GM21390 (cell line): ENCODE data around the gene CNTROB.

Source experiments
- ATAC-seq: cut with Tn5 transposase; IDR thresholded peaks from one replicate; pipeline ENCODE4 v1.9.1; 2021; ENCODE audit not compliant: unreplicated experiment

The CNTROB gene

DNA sequence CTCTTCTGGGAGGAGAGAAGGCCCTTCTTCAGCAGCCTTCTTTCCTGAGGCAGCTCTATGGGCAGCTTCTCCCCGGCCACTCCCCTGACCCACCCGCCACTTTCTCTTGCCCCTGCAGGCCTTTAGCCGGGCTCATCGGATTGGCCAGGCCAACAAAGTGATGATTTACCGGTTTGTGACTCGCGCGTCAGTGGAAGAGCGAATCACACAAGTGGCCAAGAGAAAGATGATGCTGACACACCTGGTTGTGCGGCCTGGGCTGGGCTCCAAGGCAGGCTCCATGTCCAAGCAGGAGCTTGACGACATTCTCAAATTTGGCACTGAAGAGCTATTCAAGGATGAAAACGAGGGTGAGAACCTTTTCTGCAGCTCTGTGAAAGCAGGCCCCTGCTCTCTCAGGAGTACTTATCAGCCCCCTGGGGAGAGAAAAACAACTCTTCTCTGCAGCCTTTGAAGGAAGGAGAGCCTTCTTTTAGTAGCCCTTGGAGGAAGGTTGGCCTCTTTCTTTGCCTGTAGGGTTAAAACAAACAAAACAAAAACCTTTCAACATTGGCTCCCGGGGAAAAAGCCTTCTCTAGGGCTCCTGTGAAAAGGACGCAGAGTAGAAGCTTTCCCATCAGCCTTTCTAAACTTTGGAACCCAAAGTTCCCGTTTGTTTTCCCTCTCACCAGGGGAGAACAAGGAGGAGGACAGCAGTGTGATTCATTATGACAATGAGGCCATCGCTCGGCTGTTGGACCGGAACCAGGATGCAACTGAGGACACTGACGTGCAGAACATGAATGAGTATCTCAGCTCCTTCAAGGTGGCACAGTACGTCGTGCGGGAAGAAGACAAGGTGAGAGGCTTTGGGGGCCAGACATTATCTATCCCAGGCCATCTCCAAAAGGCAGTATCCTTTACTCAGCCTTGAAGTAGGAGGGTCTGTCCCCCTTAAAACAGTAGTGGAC, 28.6 kb upstream of the CNTROB start:
- ATAC-seq, result no peak

DNA sequence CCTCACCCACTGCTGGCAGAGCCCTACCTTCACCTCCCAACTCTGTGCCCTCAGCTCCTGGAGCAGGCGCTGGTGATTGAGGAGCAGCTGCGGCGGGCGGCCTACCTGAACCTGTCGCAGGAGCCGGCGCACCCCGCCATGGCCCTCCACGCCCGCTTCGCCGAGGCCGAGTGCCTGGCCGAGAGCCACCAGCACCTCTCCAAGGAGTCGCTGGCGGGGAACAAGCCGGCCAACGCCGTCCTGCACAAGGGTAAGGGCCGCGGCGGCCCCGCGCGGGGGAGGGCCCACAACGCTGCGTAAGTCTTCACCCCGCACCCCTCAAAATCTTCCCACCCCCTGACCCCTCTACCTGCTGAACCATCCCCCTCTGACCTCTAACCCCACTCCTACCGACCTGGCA, 22.9 kb upstream of the CNTROB start:
- no peak for ATAC-seq

DNA sequence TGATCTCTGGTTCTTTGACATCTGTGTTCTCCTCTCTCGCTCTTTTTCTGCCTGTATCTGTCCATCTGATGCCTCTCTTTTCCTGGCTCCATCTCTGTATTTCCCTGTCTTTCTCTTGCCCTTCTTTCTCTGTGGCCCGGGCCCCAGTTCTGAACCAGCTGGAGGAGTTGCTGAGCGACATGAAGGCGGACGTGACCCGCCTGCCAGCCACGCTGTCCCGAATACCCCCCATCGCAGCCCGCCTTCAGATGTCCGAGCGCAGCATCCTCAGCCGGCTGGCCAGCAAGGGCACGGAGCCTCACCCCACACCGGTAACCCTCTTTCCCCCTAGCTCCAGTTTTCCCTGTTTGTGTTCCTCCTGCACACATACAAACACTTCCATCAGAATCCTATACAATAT, 21.7 kb upstream of the CNTROB start:
- no peak for ATAC-seq

DNA sequence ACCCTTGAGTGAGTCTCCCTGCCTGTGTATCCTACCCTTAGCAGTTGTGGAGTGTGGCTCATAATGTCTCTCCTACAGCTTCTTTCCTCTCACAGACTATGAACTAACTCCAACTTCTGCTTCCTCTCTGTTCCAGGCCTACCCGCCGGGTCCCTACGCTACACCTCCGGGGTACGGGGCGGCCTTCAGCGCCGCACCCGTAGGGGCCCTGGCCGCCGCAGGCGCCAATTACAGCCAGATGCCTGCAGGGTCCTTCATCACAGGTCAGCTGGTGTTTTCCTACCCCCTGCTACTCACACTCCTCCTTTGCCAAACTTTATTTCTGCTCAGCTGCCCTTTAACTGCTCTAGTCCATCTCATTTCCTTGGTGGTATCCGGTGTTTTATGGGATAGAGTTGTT, 21.3 kb upstream of the CNTROB start:
- no peak for ATAC-seq

DNA sequence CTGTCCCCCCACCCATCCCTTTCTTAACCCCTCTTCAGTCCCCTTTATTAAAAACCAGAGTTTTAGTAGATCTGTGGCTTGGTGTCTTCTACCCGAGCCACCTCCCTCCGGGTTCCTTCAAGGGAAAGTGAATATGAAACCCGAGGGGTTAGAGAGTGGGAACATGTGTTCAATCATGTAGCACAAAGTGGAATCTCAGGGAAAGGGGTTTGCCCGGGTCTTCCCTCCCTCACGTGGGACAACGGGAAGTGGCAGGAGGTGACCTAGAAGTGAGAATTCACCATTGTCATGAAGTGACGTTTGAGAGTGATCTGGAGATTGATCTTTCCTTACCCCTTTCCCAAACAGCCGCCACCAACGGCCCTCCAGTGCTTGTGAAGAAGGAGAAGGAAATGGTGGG, 20.9 kb upstream of the CNTROB start:
- ATAC-seq, result no peak

DNA sequence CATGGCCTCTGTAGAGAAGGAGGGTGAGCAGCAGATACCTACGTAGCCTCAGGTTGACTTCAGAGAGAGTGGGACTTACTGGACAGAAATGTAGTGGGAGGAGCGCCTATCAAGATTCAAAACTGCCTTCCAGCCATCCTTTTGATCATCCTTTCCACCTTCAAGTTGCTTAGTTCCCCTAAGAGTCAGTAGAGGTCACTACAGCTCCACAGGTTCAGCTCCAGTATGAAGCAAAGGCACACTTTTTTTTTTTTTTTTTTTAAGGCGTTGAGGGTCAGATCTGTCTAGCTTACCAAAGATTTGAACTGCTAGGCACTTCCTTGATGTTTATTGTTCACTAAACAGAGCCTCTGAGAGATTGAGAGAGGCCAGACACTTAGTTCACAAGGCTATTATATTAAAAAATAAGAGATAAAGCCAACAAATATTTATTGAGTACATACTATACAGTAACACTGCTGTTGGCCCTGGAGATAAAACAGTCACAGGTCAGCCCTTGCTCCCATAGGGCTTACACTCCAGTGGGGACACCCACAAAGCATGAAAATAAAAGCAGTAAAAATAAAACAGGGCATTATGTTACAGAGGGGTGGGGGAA, 19.0 kb upstream of the CNTROB start:
- ATAC-seq, result no peak

DNA sequence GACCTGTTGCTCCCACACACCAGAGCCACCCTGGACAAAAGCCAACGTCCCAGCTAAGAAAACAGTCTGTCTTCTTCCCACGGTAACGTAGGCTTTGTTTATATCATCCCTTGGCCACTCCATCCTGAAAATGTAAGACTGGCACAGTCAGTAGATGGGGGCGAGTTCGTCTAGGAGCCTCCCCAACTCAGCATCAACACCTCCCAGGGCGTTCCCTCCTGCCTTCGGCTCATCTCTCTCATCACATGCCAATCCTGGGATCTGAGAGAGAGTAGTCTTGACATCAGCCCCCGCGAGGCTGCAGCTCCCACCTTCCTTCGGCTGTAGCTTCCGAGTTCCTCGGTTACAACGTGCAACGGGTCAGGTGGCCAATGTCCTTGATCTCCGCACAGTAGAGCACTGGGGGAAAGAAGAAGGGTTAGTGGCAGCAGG, 16.8 kb upstream of the CNTROB start:
- ATAC-seq, result peak; percentile 21

DNA sequence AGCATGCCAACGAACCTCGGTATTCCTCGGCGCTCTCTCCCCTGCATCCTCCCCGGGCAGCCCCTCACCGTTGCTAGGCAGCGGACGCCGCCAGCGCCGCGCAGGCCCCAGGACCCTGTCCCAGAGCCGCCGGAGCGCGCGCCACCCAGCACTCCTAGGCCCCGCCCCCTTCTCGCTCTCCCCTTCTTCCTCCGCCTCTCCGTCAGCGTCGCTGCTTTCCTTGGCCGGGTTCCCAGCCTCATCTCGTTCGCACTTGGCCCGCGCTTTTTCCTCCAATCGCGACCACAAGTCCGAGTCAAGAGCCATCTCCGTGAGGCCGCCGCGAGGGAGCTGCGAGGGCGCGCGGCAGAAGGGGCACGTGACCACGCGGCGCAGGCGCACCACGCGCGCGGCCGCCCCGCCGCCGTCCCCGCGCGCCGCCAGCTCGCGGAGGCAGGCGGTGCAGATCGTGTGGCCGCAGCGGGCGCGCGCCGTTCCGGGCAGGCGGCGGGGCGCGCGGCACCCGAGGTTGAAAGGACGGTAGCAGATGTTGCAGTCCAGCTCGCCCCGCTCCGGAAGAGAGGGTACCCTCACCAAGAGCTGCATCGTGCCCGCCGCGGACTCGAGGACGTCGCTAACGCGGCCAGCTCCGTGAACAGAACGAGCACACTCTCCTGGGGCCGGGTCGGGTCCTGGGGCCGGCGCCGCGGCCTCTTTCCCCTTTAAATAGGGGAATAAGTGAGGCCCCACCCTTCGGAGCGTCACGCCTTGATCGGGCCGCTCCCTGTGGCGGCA, 16.2 kb upstream of the CNTROB start, which contains the start of gene RNF227:
RNF227 (minus strand) TSS at position 679 of the 774 bp plus-strand sequence; CDS start at position 585, 94 bp downstream.
- peak; percentile 68 for ATAC-seq

DNA sequence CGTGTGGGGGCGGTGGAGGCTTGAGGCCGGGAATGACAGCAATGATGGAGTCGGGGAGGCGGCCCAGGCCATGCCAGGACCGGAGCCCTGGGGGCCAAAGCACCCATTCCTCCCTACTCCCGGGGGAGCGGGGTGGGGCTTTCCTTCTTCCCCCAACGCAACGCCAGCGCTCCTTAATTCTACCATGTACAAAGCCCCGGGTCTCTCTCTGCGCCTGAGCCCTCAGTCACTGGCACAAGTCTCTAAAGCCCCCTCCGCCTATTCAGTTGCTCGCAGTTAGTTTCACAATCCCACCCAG, 15.7 kb upstream of the CNTROB start:
- no peak for ATAC-seq

DNA sequence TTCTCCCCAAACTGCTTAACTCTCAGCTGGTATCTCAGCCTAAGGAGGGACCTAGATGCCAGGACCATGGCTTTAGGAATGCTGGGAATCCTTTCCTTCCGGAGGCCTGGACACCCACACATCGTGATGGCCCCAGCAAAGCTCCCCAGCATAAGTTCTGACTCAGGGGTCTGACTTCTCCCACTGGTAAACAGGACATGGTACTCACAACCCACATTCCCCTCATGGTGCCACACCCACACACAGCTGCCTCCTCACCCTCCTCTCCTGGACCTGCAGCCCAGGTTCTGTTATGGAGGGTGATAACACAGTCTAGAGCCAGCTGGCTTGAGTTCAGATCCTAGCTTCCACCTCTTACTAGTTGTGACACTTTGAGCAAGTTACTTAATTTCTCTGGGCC, 15.2 kb upstream of the CNTROB start:
- ATAC-seq, result no peak

DNA sequence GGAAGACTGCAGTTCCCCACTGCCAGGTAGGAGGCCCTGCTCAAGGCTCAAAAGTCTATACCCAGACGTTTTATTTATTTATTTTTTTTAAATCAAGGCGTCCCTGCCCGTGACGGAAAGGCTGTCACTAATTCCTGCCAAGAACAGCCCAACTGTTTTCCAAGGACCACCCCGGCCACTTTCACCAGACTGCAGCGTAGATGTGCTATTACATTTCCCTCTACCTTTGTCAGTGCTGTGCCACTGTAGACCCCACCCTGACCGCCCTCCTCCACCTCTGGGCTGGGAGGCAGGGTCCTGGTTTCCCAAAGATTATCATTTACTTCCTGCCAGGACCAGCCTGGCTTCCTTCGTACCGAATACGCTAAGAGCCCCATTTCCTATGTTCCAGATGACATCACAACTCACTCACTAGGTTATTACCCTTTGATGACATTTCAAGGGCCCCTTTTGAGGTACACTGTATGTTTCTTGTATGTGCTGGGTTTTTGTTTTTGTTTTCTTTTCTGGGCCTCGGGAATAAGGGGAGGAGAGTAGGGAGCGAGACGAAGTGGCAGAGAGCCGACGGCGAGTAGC, 9.6 kb upstream of the CNTROB start:
- no peak for ATAC-seq

DNA sequence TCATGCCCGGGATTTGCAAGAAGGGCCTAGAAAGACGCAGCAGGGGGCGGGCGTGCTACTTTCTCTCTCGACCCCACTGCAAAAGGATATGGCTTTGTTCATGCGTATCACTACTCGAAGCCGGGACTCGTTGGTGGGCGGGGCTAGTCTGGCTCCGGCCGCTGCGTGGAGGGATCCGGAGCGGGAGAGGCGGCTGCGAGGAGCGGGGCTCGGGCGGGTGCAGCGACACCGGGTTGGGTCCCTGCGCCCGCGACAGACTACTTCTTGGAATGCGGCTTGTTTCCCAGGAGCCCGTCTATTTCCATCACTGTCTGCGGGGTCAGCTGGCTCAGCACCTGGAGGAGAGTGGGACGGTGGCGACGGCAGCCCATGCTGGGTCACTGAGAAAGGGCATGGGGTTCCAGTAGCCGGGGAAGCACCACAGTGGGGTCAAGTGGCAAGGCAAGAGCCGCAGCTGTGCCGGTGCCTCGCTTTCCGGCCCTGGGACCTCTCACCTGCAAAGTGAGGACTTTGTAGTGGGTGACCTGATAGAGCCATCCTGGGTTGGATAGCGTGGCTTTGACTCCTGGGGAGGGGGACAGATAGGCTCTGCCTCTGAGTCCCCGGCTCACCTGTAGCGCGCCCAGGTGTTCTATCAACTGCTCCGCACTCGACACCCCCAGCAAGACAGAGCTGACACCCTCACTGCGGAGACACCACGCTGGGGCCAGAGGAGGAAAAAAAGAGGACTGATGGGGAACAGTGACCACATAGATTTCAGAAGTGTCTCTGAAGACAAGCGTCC, 9.0 kb upstream of the CNTROB start:
- no peak for ATAC-seq

DNA sequence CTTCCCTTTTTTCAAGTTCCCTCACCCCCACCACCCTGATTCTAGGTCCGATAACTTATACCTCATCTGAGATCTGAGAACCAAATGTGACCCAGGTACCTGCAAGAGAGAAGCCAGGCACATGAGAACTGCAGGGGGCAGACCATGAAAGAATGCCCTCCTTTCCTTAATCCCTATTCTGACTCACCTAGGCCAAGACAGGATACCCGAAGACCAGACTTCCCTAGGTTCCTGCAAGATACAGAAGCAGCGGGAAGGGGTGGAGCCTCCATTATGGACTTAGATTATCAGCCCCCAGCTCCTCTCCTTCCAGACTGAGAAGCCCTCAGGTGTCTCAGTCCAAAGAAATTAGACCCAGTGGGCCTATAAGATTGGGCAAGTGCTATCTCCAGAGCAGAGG, 4.4 kb upstream of the CNTROB start:
- no peak for ATAC-seq

DNA sequence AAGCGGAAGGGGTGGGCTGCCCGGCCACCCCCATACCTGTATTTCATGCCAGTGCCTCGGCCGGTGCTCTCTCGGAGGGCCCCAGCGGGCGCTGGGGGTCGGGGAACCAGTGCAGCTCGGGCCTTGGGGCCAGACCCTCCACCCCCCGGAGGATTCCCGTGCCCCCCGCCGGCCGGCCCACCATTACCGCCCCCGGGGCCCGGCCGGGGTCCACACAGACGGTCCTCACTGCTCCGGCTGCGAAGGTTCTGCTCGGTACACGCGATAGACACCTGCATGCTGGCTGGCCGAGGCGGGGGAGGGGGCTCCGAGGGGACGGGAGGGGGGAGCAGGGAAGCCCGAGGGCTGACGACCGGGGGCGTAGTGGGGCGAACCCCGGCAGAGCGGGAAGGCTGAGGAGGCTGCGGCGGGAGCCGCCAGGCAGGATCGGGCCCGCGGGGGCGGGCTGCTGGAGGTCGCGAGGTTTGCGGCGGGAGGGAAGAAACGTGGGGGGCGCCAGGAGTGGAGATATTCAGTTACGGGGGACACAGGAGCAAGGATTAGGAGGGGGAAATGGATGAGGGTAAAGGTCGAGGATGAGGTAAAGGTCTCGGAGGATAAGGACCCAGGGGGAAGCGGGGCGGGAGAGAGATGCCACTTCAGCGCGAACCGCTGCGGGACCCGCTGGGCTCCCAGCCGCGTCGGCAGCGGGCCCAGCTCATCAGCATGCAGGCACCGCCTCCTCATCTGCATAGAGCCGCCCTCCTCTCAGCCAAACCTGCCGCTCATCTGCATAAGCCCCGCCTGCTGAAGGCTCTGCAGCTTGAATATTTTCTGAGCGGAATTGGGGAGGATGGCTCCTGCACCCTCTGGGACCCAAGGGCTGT, 2.6 kb upstream of the CNTROB start, which contains the start of gene KCNAB3:
KCNAB3 (minus strand) TSS at position 699 of the 866 bp plus-strand sequence; CDS start at position 278, 421 bp downstream.
- no peak for ATAC-seq

DNA sequence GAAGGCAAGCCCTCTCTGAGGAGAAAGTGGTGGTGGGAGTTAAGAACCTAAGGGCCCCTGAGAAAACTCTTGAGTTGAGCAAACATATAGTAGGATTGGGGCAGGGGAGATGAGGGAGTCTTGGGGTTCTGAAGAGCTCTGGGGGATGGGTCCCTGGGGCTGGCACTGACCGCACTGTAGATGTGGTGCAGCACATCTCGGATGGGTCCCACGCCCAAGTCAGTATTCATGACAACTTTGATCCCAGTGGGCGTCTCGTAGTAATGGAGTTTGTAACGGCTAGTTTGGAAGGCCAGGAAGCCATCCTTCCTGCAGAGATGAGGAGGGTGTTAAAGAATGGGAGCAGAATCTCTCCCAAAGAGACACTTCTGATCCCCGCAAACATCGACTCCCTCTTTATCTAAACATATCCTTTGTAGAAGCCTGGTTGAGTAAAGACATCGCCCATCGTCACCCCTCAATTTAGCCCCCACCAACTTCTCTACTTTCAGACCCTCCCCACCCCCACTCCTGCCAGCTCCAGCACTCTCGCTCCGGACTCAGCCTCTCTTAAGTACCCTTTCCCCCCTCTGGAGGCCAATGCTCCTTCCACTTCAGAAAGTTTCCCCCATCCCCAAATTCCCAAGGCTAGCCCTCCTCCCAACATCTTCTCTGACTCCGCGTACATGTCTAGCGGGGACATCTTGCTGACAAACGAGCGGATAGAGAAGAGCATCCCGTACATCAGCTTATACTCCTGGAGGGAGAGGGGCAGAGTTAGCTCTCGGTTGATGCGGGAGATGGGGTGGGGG, 970 bp upstream of the CNTROB start:
- no peak for ATAC-seq

DNA sequence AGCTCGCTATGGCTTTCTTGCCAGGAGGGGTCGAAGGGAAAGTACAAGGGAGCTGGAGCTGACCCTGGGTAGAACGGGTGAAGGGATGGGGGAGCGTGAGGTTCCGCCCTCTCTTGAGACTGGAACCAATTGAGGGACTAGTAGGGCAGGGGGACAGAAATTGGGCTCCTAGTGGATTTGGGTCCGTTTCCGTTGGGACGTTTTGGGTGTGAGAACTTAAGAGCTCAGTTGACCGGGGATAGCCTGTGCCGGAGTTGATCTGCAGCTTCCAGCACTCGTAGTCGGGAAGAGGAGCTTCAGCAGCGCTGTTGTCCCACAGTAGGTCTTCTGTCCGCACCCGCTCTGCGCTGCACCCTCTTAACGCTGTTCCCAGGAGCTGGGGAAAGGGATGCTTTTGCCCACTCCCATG, 481 bp downstream of the CNTROB start:
- ATAC-seq, result no peak

DNA sequence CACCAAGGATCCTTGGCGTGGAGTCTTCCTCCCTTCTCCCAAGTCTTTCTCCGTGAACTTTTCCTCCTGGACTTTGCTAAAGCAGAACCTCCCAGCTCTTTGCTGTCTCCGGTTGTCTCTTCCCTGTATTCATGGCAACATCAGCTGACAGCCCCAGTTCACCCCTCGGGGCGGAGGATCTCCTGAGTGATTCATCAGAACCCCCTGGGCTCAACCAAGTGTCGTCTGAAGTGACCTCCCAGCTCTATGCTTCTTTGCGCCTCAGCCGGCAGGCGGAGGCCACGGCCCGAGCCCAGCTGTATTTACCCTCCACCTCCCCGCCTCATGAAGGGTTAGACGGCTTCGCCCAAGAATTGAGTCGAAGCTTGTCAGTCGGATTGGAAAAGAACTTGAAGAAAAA, 943 bp downstream of the CNTROB start:
- ATAC-seq, result no peak

DNA sequence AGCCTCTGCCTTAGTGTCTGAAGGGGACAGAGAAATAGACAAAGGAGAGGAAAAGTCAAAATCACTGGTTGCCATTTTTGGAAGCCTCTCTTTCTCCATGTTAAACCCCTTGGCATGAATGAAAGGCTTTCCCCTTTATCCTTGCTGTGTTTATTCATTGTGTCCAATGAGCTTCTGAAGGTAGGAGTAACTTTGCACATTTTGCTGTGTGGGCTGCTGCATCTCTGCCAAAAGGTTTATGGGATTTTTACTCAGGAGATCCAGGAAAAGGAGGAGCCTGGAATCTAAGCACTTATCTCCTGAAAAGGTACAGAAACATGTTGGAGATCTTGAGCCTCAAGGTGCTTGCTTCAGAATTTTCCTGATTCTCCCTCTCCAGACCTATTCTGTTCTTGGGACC, 3.9 kb downstream of the CNTROB start:
- ATAC-seq, result no peak

DNA sequence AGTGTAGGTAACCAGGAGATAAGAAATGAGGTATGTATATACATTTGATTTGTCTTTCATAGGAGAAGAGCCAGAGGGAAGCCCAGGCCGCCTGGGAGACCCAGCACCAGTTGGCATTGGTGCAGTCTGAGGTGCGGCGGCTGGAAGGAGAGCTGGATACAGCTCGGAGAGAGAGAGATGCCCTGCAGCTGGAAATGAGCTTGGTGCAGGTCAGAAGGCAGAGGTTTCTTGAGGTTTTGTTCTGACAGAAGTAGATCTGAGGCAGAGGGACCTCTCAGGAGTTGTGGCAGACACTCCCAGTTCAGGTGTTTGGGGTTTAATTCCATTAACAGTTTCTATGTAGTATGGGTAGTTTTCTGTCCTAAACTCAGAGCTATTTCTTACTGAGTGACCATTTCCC, 8.0 kb downstream of the CNTROB start:
- no peak for ATAC-seq
